ENCODE data around the gene CEP295NL. TPM values are rescaled to one million over a fixed set of nuclear protein-coding genes. Genes with fewer than 3 reads are reported as not detected.

The CEP295NL gene
- total RNA-seq, 2 donors from 2014 or later, result 0.72 to 0.82 TPM

GRCh38 chr17:78934681-78935418 lies 31.8 kb upstream of the CEP295NL start:
- H3K27ac ChIP-seq, result peak overlapping the region; percentile 72
- H3K4me3 ChIP-seq, result no peak overlapping the region
- no peaks in the 10 kb centered on the region for H3K27me3 ChIP-seq
- peak overlapping the region in 1 of 2 donors; percentile 13 for H3K9ac ChIP-seq (ENCODE audit: low read depth in 2 of 2, low read length in 2 of 2)
- peaks cover 3% of the 10 kb centered on the region for H3K4me1 ChIP-seq
- TF ChIP-seq CTCF (IDR thresholded peaks at IDR 0.05), result no peak
- H3K36me3 ChIP-seq, result no peaks in the 10 kb centered on the region
- intact Hi-C loops (cut with DNase I), result no loop called here
- H3K9me3 ChIP-seq, result no peaks in the 10 kb centered on the region
- DNase-seq, result no peak

- Histone ChIP-seq H3K27ac (peak overlapping the region; percentile 72), H3K4me3 (no peak overlapping the region), H3K4me1 (peaks cover 3% of the 10 kb centered on the region), H3K27me3 (no peaks in the 10 kb centered on the region), H3K9ac (ENCODE audit: low read depth in 2 of 2, low read length in 2 of 2) (no peak overlapping the region), H3K9me3 (no peaks in the 10 kb centered on the region), H3K36me3 (no peaks in the 10 kb centered on the region)
- peak; percentile 92 for DNase-seq
- intact Hi-C loops (cut with DNase I), result no loop called here
- TF ChIP-seq CTCF (IDR thresholded peaks at IDR 0.05), result no peak
Observed at GRCh38 chr17:78933959-78934568, 31.1 kb upstream of the CEP295NL start.

- no peak for TF ChIP-seq CTCF (IDR thresholded peaks at IDR 0.05)
- Histone ChIP-seq H3K4me3 (no peak overlapping the region), H3K9me3 (no peaks in the 10 kb centered on the region), H3K27ac (peak overlapping the region; percentile 72), H3K36me3 (no peaks in the 10 kb centered on the region), H3K9ac (ENCODE audit: low read depth in 2 of 2, low read length in 2 of 2) (peak overlapping the region in 1 of 2 donors; percentile 50), H3K4me1 (peaks cover 3% of the 10 kb centered on the region), H3K27me3 (no peaks in the 10 kb centered on the region)
- peak; percentile 40 for DNase-seq
- intact Hi-C loops (cut with DNase I), result no loop called here
Observed at GRCh38 chr17:78933025-78933958, 30.3 kb upstream of the CEP295NL start.

- no peak overlapping the region for H3K9ac ChIP-seq (ENCODE audit: low read depth in 2 of 2, low read length in 2 of 2)
- no peaks in the 10 kb centered on the region for H3K9me3 ChIP-seq
- H3K27ac ChIP-seq, result no peak overlapping the region
- no peak for DNase-seq
- peaks cover 3% of the 10 kb centered on the region for H3K4me1 ChIP-seq
- no peaks in the 10 kb centered on the region for H3K36me3 ChIP-seq
- no peak for TF ChIP-seq CTCF (IDR thresholded peaks at IDR 0.05)
- no peak overlapping the region for H3K4me3 ChIP-seq
- H3K27me3 ChIP-seq, result no peaks in the 10 kb centered on the region
- intact Hi-C loops (cut with DNase I), result no loop called here
Observed at GRCh38 chr17:78929908-78930775, 27.1 kb upstream of the CEP295NL start.
